Activated T-helper 2 cell treated with anti-CD3 and anti-CD28 coated beads, Interferon-gamma antibody, Interleukin-2, Interleukin-4, amounts not matched to agents 10 μg/mL and 5 μg/mL and 100 μg/mL, durations not matched to agents 14 hours and 24 hours and 36 hours (primary cell): Measurements from ENCODE around the gene PLXNB3. TPM values are rescaled to one million over a fixed set of nuclear protein-coding genes. Genes with fewer than 3 reads are reported as not detected.

Experiments
- DNase-seq: peaks from one replicate; pipeline ENCODE4 v3.0.0; 2021; ENCODE audit warnings: low spot score
- H3K27ac Mint-ChIP-seq: one replicate; pipeline ENCODE4 v1.8.0; 2021; ENCODE audit warnings: mixed read lengths
- H3K27me3 Mint-ChIP-seq: one replicate; pipeline ENCODE4 v1.8.0; 2021; ENCODE audit warnings: low read depth, mixed read lengths
- H3K36me3 Mint-ChIP-seq: one replicate; pipeline ENCODE4 v1.8.0; 2021; ENCODE audit warnings: low read depth, mixed read lengths
- H3K4me1 Mint-ChIP-seq: one replicate; pipeline ENCODE4 v1.8.0; 2021; ENCODE audit warnings: low read depth, mixed read lengths
- H3K4me3 Mint-ChIP-seq: one replicate; pipeline ENCODE4 v1.8.0; 2021; ENCODE audit warnings: low read depth, mild to moderate bottlenecking, moderate library complexity, mixed read lengths
- H3K9me3 Mint-ChIP-seq: one replicate; pipeline ENCODE4 v1.8.0; 2021; ENCODE audit warnings: mixed read lengths
- intact Hi-C: fragments of 100-400 bp; cut with micrococcal nuclease; formaldehyde crosslinking; loops from one replicate; pipeline ENCODE4 v1.15.1; 2023
- total RNA-seq: library from RNA; stranded (reverse); gene quantifications from 2 replicates; pipeline ENCODE4 v1.2.3, GENCODE V29; 2022

Gene PLXNB3
- total RNA-seq, 1 donor from 2014 or later = 0.91 TPM

GRCh38 chrX:153794897-153795816 lies 31.1 kb downstream of the PLXNB3 start:
- Mint-ChIP-seq H3K4me3 (peak overlapping the region; percentile 97), H3K27ac (peak overlapping the region; percentile 84), H3K4me1 (peaks cover 9% of the 10 kb centered on the region), H3K27me3 (no peaks in the 10 kb centered on the region), H3K9me3 (no peaks in the 10 kb centered on the region), H3K36me3 (peaks cover 37% of the 10 kb centered on the region)
- intact Hi-C loops = loop anchor here (1.0 kb wide), 2 partner anchors 71 to 133 kb away; partner anchors contain the start of genes ABCD1 and BCAP31
- peak; percentile 9 for DNase-seq

GRCh38 chrX:153797415-153798015 lies 33.5 kb downstream of the PLXNB3 start:
- H3K4me3 Mint-ChIP-seq = no peak overlapping the region
- H3K27ac Mint-ChIP-seq = no peak overlapping the region
- peaks cover 32% of the 10 kb centered on the region for H3K36me3 Mint-ChIP-seq
- peaks cover 9% of the 10 kb centered on the region for H3K4me1 Mint-ChIP-seq
- intact Hi-C loops = no loop called here
- H3K9me3 Mint-ChIP-seq = no peaks in the 10 kb centered on the region
- no peaks in the 10 kb centered on the region for H3K27me3 Mint-ChIP-seq
- no peak for DNase-seq

- no peak for DNase-seq
- Mint-ChIP-seq H3K4me3 (no peak overlapping the region), H3K36me3 (peaks cover 23% of the 10 kb centered on the region), H3K9me3 (no peaks in the 10 kb centered on the region), H3K27me3 (no peaks in the 10 kb centered on the region), H3K27ac (no peak overlapping the region), H3K4me1 (peaks cover 2% of the 10 kb centered on the region)
- intact Hi-C loops = no loop called here
Measured at GRCh38 chrX:153799326-153799725, 35.3 kb downstream of the PLXNB3 start.

- no peaks in the 10 kb centered on the region for H3K27me3 Mint-ChIP-seq
- DNase-seq = no peak
- intact Hi-C loops = no loop called here
- H3K4me3 Mint-ChIP-seq = no peak overlapping the region
- peaks cover 21% of the 10 kb centered on the region for H3K36me3 Mint-ChIP-seq
- peaks cover 2% of the 10 kb centered on the region for H3K4me1 Mint-ChIP-seq
- no peak overlapping the region for H3K27ac Mint-ChIP-seq
- no peaks in the 10 kb centered on the region for H3K9me3 Mint-ChIP-seq
Measured at GRCh38 chrX:153800177-153800722, 36.2 kb downstream of the PLXNB3 start.

- Mint-ChIP-seq H3K9me3 (no peaks in the 10 kb centered on the region), H3K27me3 (no peaks in the 10 kb centered on the region), H3K27ac (no peak overlapping the region), H3K4me3 (no peak overlapping the region), H3K4me1 (peaks cover 2% of the 10 kb centered on the region), H3K36me3 (peaks cover 19% of the 10 kb centered on the region)
- intact Hi-C loops = no loop called here
- DNase-seq = no peak
Measured at GRCh38 chrX:153800746-153801145, 36.7 kb downstream of the PLXNB3 start.

GRCh38 chrX:153801669-153802068 lies 37.6 kb downstream of the PLXNB3 start:
- Mint-ChIP-seq H3K36me3 (peaks cover 10% of the 10 kb centered on the region), H3K27ac (no peak overlapping the region), H3K27me3 (no peaks in the 10 kb centered on the region), H3K9me3 (no peaks in the 10 kb centered on the region), H3K4me1 (no peaks in the 10 kb centered on the region), H3K4me3 (no peak overlapping the region)
- no peak for DNase-seq
- intact Hi-C loops = no loop called here

- Mint-ChIP-seq H3K4me1 (no peaks in the 10 kb centered on the region), H3K27me3 (no peaks in the 10 kb centered on the region), H3K36me3 (peaks cover 4% of the 10 kb centered on the region), H3K27ac (no peak overlapping the region), H3K4me3 (no peak overlapping the region), H3K9me3 (no peaks in the 10 kb centered on the region)
- DNase-seq = no peak
- intact Hi-C loops = no loop called here
Measured at GRCh38 chrX:153802513-153803045, 38.5 kb downstream of the PLXNB3 start.

- Mint-ChIP-seq H3K27ac (no peak overlapping the region), H3K4me3 (no peak overlapping the region), H3K9me3 (no peaks in the 10 kb centered on the region), H3K27me3 (no peaks in the 10 kb centered on the region), H3K36me3 (no peaks in the 10 kb centered on the region), H3K4me1 (no peaks in the 10 kb centered on the region)
- DNase-seq = no peak
- intact Hi-C loops = no loop called here
Measured at GRCh38 chrX:153803211-153804099, 39.4 kb downstream of the PLXNB3 start.

GRCh38 chrX:153804100-153804595 lies 40.1 kb downstream of the PLXNB3 start:
- H3K4me1 Mint-ChIP-seq = no peaks in the 10 kb centered on the region
- intact Hi-C loops = no loop called here
- H3K27me3 Mint-ChIP-seq = no peaks in the 10 kb centered on the region
- DNase-seq = no peak
- H3K27ac Mint-ChIP-seq = no peak overlapping the region
- no peaks in the 10 kb centered on the region for H3K36me3 Mint-ChIP-seq
- H3K9me3 Mint-ChIP-seq = no peaks in the 10 kb centered on the region
- H3K4me3 Mint-ChIP-seq = no peak overlapping the region

- no peaks in the 10 kb centered on the region for H3K4me1 Mint-ChIP-seq
- intact Hi-C loops = no loop called here
- H3K9me3 Mint-ChIP-seq = no peaks in the 10 kb centered on the region
- no peak overlapping the region for H3K27ac Mint-ChIP-seq
- H3K27me3 Mint-ChIP-seq = no peaks in the 10 kb centered on the region
- H3K36me3 Mint-ChIP-seq = no peaks in the 10 kb centered on the region
- no peak overlapping the region for H3K4me3 Mint-ChIP-seq
- no peak for DNase-seq
Measured at GRCh38 chrX:153804621-153805020, 40.6 kb downstream of the PLXNB3 start.

- Mint-ChIP-seq H3K4me1 (no peaks in the 10 kb centered on the region), H3K36me3 (no peaks in the 10 kb centered on the region), H3K9me3 (no peaks in the 10 kb centered on the region), H3K4me3 (no peak overlapping the region), H3K27ac (no peak overlapping the region), H3K27me3 (no peaks in the 10 kb centered on the region)
- intact Hi-C loops = no loop called here
- no peak for DNase-seq
Measured at GRCh38 chrX:153805436-153805835, 41.4 kb downstream of the PLXNB3 start.

- no peaks in the 10 kb centered on the region for H3K9me3 Mint-ChIP-seq
- no peak for DNase-seq
- no peak overlapping the region for H3K4me3 Mint-ChIP-seq
- intact Hi-C loops = no loop called here
- H3K27ac Mint-ChIP-seq = no peak overlapping the region
- H3K4me1 Mint-ChIP-seq = no peaks in the 10 kb centered on the region
- H3K36me3 Mint-ChIP-seq = no peaks in the 10 kb centered on the region
- peaks cover 5% of the 10 kb centered on the region for H3K27me3 Mint-ChIP-seq
Measured at GRCh38 chrX:153806999-153807575, 43.0 kb downstream of the PLXNB3 start.
